Endothelial cell of umbilical vein (primary cell): ENCODE results near the gene CRACR2A. TPM values are rescaled to one million over a fixed set of nuclear protein-coding genes. Genes with fewer than 3 reads are reported as not detected.

Experiments
- BruUV-seq: library from RNA; stranded (reverse); fragments of 400-500 nt; replicated peaks from 2 replicates; lab custom pipeline; 2021; lab: Mats Ljungman, UMichigan
- CTCF ChIA-PET: fragments of 300-600, 350-600 bp; sonication (Branson Sonifier 250); formaldehyde crosslinking; loops from one replicate; lab custom pipeline; 2021; ENCODE audit warnings: antibody characterized with exemption, inconsistent platforms; lab: Charles Lee
- POLR2A ChIA-PET: fragments of 300-600, 350-600 bp; sonication (Branson Sonifier 250); formaldehyde crosslinking; loops from one replicate; lab custom pipeline; 2021; ENCODE audit warnings: antibody characterized with exemption, inconsistent platforms; lab: Charles Lee
- DNase-seq: peaks from one replicate; pipeline ENCODE4 v3.0.0-alpha.2; 2011; ENCODE audit warnings: low read depth, low spot score
- FAIRE-seq: peaks from 2 replicates; lab custom pipeline; 2011; peaks lifted over from hg19 to GRCh38; lab: Jason Lieb, UNC
- H2AFZ ChIP-seq: 2 replicates; pipeline ENCODE4 v1.6.0; 2012; ENCODE audit warnings: low read depth, low read length, control low read depth, inconsistent platforms
- H3K27ac ChIP-seq: 2 replicates; pipeline ENCODE4 v1.5.1; 2011; ENCODE audit warnings: low read depth, mild to moderate bottlenecking, control low read depth, low read length, moderate library complexity; ENCODE audit not compliant: insufficient read depth
- H3K27me3 ChIP-seq, 2 experiments: 2 replicates each; pipeline versions ENCODE4 v1.6.0 to v1.6.1; 2011; ENCODE audit warnings: low read length in 2 of 2, mixed read lengths in 1 of 2; ENCODE audit not compliant: control insufficient read depth in 2 of 2, insufficient read depth in 2 of 2
- H3K36me3 ChIP-seq, 2 experiments: 2 replicates in 1 of 2; 3 replicates in 1 of 2; pipeline ENCODE4 v1.5.1; 2011; ENCODE audit warnings: low read length in 2 of 2, mild to moderate bottlenecking in 1 of 2, moderate library complexity in 1 of 2; ENCODE audit not compliant: control insufficient read depth in 2 of 2, insufficient read depth in 2 of 2; ENCODE audit errors: extremely low read depth in 1 of 2
- H3K4me1 ChIP-seq: 3 replicates; pipeline ENCODE4 v1.5.1; 2011; ENCODE audit warnings: mild to moderate bottlenecking, low read length; ENCODE audit not compliant: control insufficient read depth, insufficient read depth; ENCODE audit errors: extremely low read depth
- H3K4me2 ChIP-seq: 2 replicates; pipeline ENCODE4 v1.6.1; 2011; ENCODE audit warnings: low read length, control low read depth, mixed read lengths; ENCODE audit not compliant: insufficient read depth
- H3K4me3 ChIP-seq, 3 experiments: fragments of 200-600 bp in 1 of 3; sonication (generic), shearing (Covaris generic) in 1 of 3; replicated peaks in 1 of 3; 2 replicates each; pipeline ENCODE4 v1.5.1; 2011 to 2016; ENCODE audit warnings: control low read depth in 3 of 3, low read length in 3 of 3, mild to moderate bottlenecking in 2 of 3, inconsistent platforms in 1 of 3, low read depth in 1 of 3, moderate library complexity in 1 of 3; ENCODE audit not compliant: insufficient read depth in 1 of 3
- H3K79me2 ChIP-seq: 2 replicates; pipeline ENCODE4 v1.6.0; 2012; ENCODE audit warnings: low read length, inconsistent platforms; ENCODE audit not compliant: control insufficient read depth, insufficient read depth
- H3K9ac ChIP-seq: replicated peaks from 2 replicates; pipeline ENCODE3; 2011; ENCODE audit warnings: low read length, control low read depth; ENCODE audit not compliant: insufficient read depth; ENCODE audit errors: extremely low read depth
- H3K9me1 ChIP-seq: replicated peaks from 3 replicates; pipeline ENCODE4 v1.6.0; 2011; ENCODE audit warnings: mild to moderate bottlenecking, low read length; ENCODE audit not compliant: control insufficient read depth, insufficient read depth; ENCODE audit errors: extremely low read depth
- H3K9me3 ChIP-seq: replicated peaks from 2 replicates; pipeline ENCODE4 v1.5.1; 2012; ENCODE audit warnings: low read length, inconsistent platforms; ENCODE audit not compliant: control insufficient read depth, insufficient read depth
- H4K20me1 ChIP-seq: replicated peaks from 2 replicates; pipeline ENCODE3; 2011; ENCODE audit warnings: mild to moderate bottlenecking, low read length; ENCODE audit not compliant: control insufficient read depth, insufficient read depth; ENCODE audit errors: extremely low read depth
- EZH2 ChIP-seq: IDR thresholded peaks from 2 replicates; pipeline ENCODE4 v1.6.1; 2012; ENCODE audit warnings: borderline replicate concordance, low read depth, mild to moderate bottlenecking, moderate library complexity, low read length, inconsistent platforms; ENCODE audit not compliant: severe bottlenecking
- FOS ChIP-seq: IDR thresholded peaks from 2 replicates; pipeline ENCODE4 v1.6.1; 2011; ENCODE audit warnings: mild to moderate bottlenecking, low read length, moderate library complexity, borderline replicate concordance; ENCODE audit not compliant: insufficient read depth
- GATA2 ChIP-seq: IDR thresholded peaks from 2 replicates; pipeline ENCODE4 v1.7.0; 2011; ENCODE audit warnings: low read depth, mild to moderate bottlenecking, moderate library complexity, mixed read lengths, low read length; ENCODE audit not compliant: insufficient read length, insufficient read depth
- JUN ChIP-seq: IDR thresholded peaks from 2 replicates; pipeline ENCODE4 v1.6.1; 2011; ENCODE audit warnings: borderline replicate concordance, low read depth; ENCODE audit not compliant: insufficient read length, insufficient read depth
- MYC ChIP-seq: IDR thresholded peaks from one replicate; pipeline ENCODE4 v1.6.1; 2011; ENCODE audit warnings: mild to moderate bottlenecking, low read depth, low read length
- POLR2A ChIP-seq: IDR thresholded peaks from 2 replicates; pipeline ENCODE4 v1.6.1; 2012; ENCODE audit warnings: low read depth, mild to moderate bottlenecking, control low read depth, low read length
- POLR2AphosphoS5 ChIP-seq: IDR thresholded peaks from 2 replicates; pipeline ENCODE4 v1.6.1; 2012; ENCODE audit warnings: low read depth, mild to moderate bottlenecking, control low read depth, low read length, moderate library complexity; ENCODE audit not compliant: insufficient read depth
- dilution Hi-C: fragments of 300-500 bp; cut with MboI; formaldehyde crosslinking; loops from one replicate; pipeline ENCODE4 v1.15.0; 2019; ENCODE audit warnings: low sequenced_read_pairs; ENCODE audit not compliant: extremely low pct_ligation_motif_present
- intact Hi-C: fragments of 100-400 bp; cut with micrococcal nuclease; formaldehyde crosslinking; loops from one replicate; pipeline ENCODE4 v1.10.0; 2022
- polyA plus RNA-seq, 4 experiments: library from polyadenylated mRNA; depleted of rRNA in 3 of 4; stranded (reverse) in 3 of 4; unstranded in 1 of 4; fragments of >200 nt; gene quantifications; 2 replicates each; pipeline versions ENCODE4 v1.2.1 to v1.2.3, GENCODE V29; 2011 to 2012; ENCODE audit warnings: missing spikeins in 1 of 4
- total RNA-seq: library from RNA; stranded (reverse); gene quantifications from 2 replicates; pipeline ENCODE4 v1.2.3, GENCODE V29; 2021
- TF ChIP-seq, protein P1 (sequence below), 2 donors: IDR thresholded peaks; 1 replicate in 1 of 2; 2 replicates in 1 of 2; pipeline ENCODE4 v1.5.1; 2011; ENCODE audit warnings: low read length in 2 of 2, mild to moderate bottlenecking in 2 of 2, moderate library complexity in 2 of 2, control low read depth in 1 of 2, inconsistent platforms in 1 of 2, low read depth in 1 of 2; ENCODE audit not compliant: insufficient read depth in 1 of 2; ENCODE audit errors: extremely low read depth in 1 of 2
- TF ChIP-seq, protein P2 (sequence below): IDR thresholded peaks from 2 replicates; pipeline ENCODE4 v1.6.1; 2011; ENCODE audit not compliant: insufficient read depth, insufficient read length

CRACR2A gene
- total and polyA plus RNA-seq, 2 donors (not counting 3 experiments of a cell fraction or from before 2014, with no cell fraction given): 4.4 to 15.9 TPM

GRCh38 chr12:3629057-3629830, 123.7 kb downstream of the CRACR2A start:
- Histone ChIP-seq H3K4me2 (no peak overlapping the region), H4K20me1 (no peaks in the 10 kb centered on the region), H3K27ac (no peak overlapping the region), H2AFZ (no peak overlapping the region), H3K4me3 (no peak overlapping the region), H3K9ac (no peak overlapping the region), H3K4me1 (no peaks in the 10 kb centered on the region), H3K36me3 (no peaks in the 10 kb centered on the region), H3K9me1 (no peaks in the 10 kb centered on the region), H3K9me3 (no peaks in the 10 kb centered on the region), H3K27me3 (no peaks in the 10 kb centered on the region), H3K79me2 (no peaks in the 10 kb centered on the region)
- FAIRE-seq (no peak), DNase-seq (no peak)
- intact Hi-C loops (no loop called here), dilution Hi-C loops (no loop called here)
- TF ChIP-seq JUN (no peak), EZH2 (no peak), FOS (no peak), MYC (no peak), POLR2A (no peak), GATA2 (no peak), POLR2AphosphoS5 (no peak)
- TF ChIP-seq, protein P1, sequence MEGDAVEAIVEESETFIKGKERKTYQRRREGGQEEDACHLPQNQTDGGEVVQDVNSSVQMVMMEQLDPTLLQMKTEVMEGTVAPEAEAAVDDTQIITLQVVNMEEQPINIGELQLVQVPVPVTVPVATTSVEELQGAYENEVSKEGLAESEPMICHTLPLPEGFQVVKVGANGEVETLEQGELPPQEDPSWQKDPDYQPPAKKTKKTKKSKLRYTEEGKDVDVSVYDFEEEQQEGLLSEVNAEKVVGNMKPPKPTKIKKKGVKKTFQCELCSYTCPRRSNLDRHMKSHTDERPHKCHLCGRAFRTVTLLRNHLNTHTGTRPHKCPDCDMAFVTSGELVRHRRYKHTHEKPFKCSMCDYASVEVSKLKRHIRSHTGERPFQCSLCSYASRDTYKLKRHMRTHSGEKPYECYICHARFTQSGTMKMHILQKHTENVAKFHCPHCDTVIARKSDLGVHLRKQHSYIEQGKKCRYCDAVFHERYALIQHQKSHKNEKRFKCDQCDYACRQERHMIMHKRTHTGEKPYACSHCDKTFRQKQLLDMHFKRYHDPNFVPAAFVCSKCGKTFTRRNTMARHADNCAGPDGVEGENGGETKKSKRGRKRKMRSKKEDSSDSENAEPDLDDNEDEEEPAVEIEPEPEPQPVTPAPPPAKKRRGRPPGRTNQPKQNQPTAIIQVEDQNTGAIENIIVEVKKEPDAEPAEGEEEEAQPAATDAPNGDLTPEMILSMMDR (IDR thresholded peaks at IDR 0.05; ENCODE audit: extremely low read depth in 1 of 2, insufficient read depth in 1 of 2, low read depth in 1 of 2, low read length in 2 of 2): no peak
- TF ChIP-seq, protein P2, sequence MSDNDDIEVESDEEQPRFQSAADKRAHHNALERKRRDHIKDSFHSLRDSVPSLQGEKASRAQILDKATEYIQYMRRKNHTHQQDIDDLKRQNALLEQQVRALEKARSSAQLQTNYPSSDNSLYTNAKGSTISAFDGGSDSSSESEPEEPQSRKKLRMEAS: no peak
- BruUV-seq: no TSS peak
- ChIA-PET CTCF (no interaction called here), POLR2A (no interaction called here)
